ENCODE results near the gene SLC25A40.

SLC25A40 gene

GRCh38 chr7:87886875-87887274, 10.7 kb upstream of the SLC25A40 start:
- TF ChIP-seq CTCF (IDR thresholded peaks at IDR 0.05) = peak; percentile 47

GRCh38 chr7:87885018-87885417, 8.9 kb upstream of the SLC25A40 start:
- TF ChIP-seq CTCF (IDR thresholded peaks at IDR 0.05) = no peak

- no peak for TF ChIP-seq CTCF (IDR thresholded peaks at IDR 0.05)
Measured at GRCh38 chr7:87882151-87882937, 6.2 kb upstream of the SLC25A40 start.

- TF ChIP-seq CTCF (IDR thresholded peaks at IDR 0.05) = no peak
Measured at GRCh38 chr7:87878208-87878735, 2.1 kb upstream of the SLC25A40 start.

GRCh38 chr7:87877366-87878040, 1.3 kb upstream of the SLC25A40 start:
- no peak for TF ChIP-seq CTCF (IDR thresholded peaks at IDR 0.05)

- TF ChIP-seq CTCF (IDR thresholded peaks at IDR 0.05) = no peak
Measured at GRCh38 chr7:87876869-87877234, 692 bp upstream of the SLC25A40 start.

- TF ChIP-seq CTCF (IDR thresholded peaks at IDR 0.05) = peak; percentile 6; the same call in 1 of the 2 replicates
Measured at GRCh38 chr7:87875151-87876039, 765 bp downstream of the SLC25A40 start.
